Measurements from ENCODE around the gene SLC6A2. TPM values are rescaled to one million over a fixed set of nuclear protein-coding genes. Genes with fewer than 3 reads are reported as not detected.

SLC6A2 gene
- total RNA-seq, 2 experiments from 2014 or later, result not detected

GRCh38 chr16:55641430-55642056 lies 14.2 kb upstream of the SLC6A2 start:
- Mint-ChIP-seq H3K4me3 (no peak overlapping the region), H3K27ac (no peak overlapping the region), H3K36me3 (ENCODE audit: low read depth) (no peaks in the 10 kb centered on the region), H3K4me1 (ENCODE audit: low read depth) (no peaks in the 10 kb centered on the region), H3K9me3 (no peaks in the 10 kb centered on the region), H3K27me3 (peaks cover 46% of the 10 kb centered on the region)
- Histone ChIP-seq H3K27me3 (ENCODE audit: control insufficient read depth in 1 of 2, insufficient read depth in 2 of 2, low read length in 2 of 2) (peaks cover 3 to 8% of the 10 kb centered on the region in 2 experiments), H3K4me1 (ENCODE audit: insufficient read depth, low read length) (no peaks in the 10 kb centered on the region), H3K9me3 (ENCODE audit: control insufficient read depth in 1 of 2, insufficient read depth in 1 of 2, low read length in 2 of 2) (no peaks in the 10 kb centered on the region), H3K4me3 (ENCODE audit: low read length) (no peak overlapping the region), H3K27ac (ENCODE audit: low read depth in 1 of 2, low read length in 2 of 2) (no peak overlapping the region), H3K36me3 (ENCODE audit: insufficient read depth, low read length) (no peaks in the 10 kb centered on the region)
- TF ChIP-seq CTCF (IDR thresholded peaks at IDR 0.05), result no peak
- no peak for ATAC-seq (ENCODE audit: poor library complexity)
- POLR2A ChIA-PET, result no interaction called here
- intact Hi-C loops (cut with DNase I, micrococcal nuclease), result no loop called here
- CTCF ChIA-PET, result no interaction called here
- DNase-seq, result no peak

- H3K9me3 Mint-ChIP-seq, result no peaks in the 10 kb centered on the region
- no peak overlapping the region for H3K27ac Mint-ChIP-seq
- ATAC-seq (ENCODE audit: poor library complexity) (no peak), DNase-seq (no peak)
- no peaks in the 10 kb centered on the region for H3K36me3 Mint-ChIP-seq (ENCODE audit: low read depth)
- H3K9me3 ChIP-seq (ENCODE audit: control insufficient read depth in 1 of 2, insufficient read depth in 1 of 2, low read length in 2 of 2), result no peaks in the 10 kb centered on the region
- intact Hi-C loops (cut with DNase I, micrococcal nuclease), result no loop called here
- H3K27me3 Mint-ChIP-seq, result peaks cover 44% of the 10 kb centered on the region
- no peaks in the 10 kb centered on the region for H3K36me3 ChIP-seq (ENCODE audit: insufficient read depth, low read length)
- H3K4me3 ChIP-seq (ENCODE audit: low read length), result no peak overlapping the region
- peaks cover 3 to 8% of the 10 kb centered on the region in 2 experiments for H3K27me3 ChIP-seq (ENCODE audit: control insufficient read depth in 1 of 2, insufficient read depth in 2 of 2, low read length in 2 of 2)
- H3K27ac ChIP-seq (ENCODE audit: low read depth in 1 of 2, low read length in 2 of 2), result no peak overlapping the region
- no peaks in the 10 kb centered on the region for H3K4me1 ChIP-seq (ENCODE audit: insufficient read depth, low read length)
- no peak for TF ChIP-seq CTCF (IDR thresholded peaks at IDR 0.05)
- no peak overlapping the region for H3K4me3 Mint-ChIP-seq
- ChIA-PET POLR2A (no interaction called here), CTCF (no interaction called here)
- H3K4me1 Mint-ChIP-seq (ENCODE audit: low read depth), result no peaks in the 10 kb centered on the region
These were observed 13.2 kb upstream of the SLC6A2 start for GRCh38 chr16:55642611-55643010.

GRCh38 chr16:55643161-55643970 lies 12.4 kb upstream of the SLC6A2 start:
- ATAC-seq (ENCODE audit: poor library complexity), result no peak
- Histone ChIP-seq H3K36me3 (ENCODE audit: insufficient read depth, low read length) (no peaks in the 10 kb centered on the region), H3K27ac (ENCODE audit: low read depth in 1 of 2, low read length in 2 of 2) (no peak overlapping the region), H3K4me1 (ENCODE audit: insufficient read depth, low read length) (no peaks in the 10 kb centered on the region), H3K27me3 (ENCODE audit: control insufficient read depth in 1 of 2, insufficient read depth in 2 of 2, low read length in 2 of 2) (peaks cover 3 to 8% of the 10 kb centered on the region in 2 experiments), H3K9me3 (ENCODE audit: control insufficient read depth in 1 of 2, insufficient read depth in 1 of 2, low read length in 2 of 2) (no peaks in the 10 kb centered on the region), H3K4me3 (ENCODE audit: low read length) (no peak overlapping the region)
- no peaks in the 10 kb centered on the region for H3K9me3 Mint-ChIP-seq
- POLR2A ChIA-PET, result no interaction called here
- H3K4me1 Mint-ChIP-seq (ENCODE audit: low read depth), result no peaks in the 10 kb centered on the region
- no peak overlapping the region for H3K4me3 Mint-ChIP-seq
- no peak overlapping the region for H3K27ac Mint-ChIP-seq
- intact Hi-C loops (cut with DNase I, micrococcal nuclease), result no loop called here
- no peaks in the 10 kb centered on the region for H3K36me3 Mint-ChIP-seq (ENCODE audit: low read depth)
- TF ChIP-seq CTCF (IDR thresholded peaks at IDR 0.05), result no peak
- H3K27me3 Mint-ChIP-seq, result peaks cover 41% of the 10 kb centered on the region
- CTCF ChIA-PET, result no interaction called here
- no peak for DNase-seq
